Natural killer cell (primary cell): Measurements from ENCODE around the gene SPDYE4. TPM values are rescaled to one million over a fixed set of nuclear protein-coding genes. Genes with fewer than 3 reads are reported as not detected.

ENCODE experiments used
- ATAC-seq, 3 donors: fragments of 150-1000 bp in 2 of 3; fragments of 200-7000 bp in 1 of 3; cut with Tn5 transposase; 1 replicate in 1 of 3; 2 replicates in 2 of 3; pipeline ENCODE4 v1.10.0; 2021; ENCODE audit warnings: mild to moderate bottlenecking in 2 of 3, moderate library complexity in 2 of 3
- DNase-seq, 2 donors: peaks; one replicate each; pipeline versions ENCODE4 v3.0.0 to v3.0.0-alpha.2; 2013 to 2021; ENCODE audit warnings: mixed read lengths in 1 of 2
- H3K27ac ChIP-seq: one replicate; pipeline ENCODE4 v1.5.1; 2013; ENCODE audit warnings: mild to moderate bottlenecking, low read length
- H3K27me3 ChIP-seq: one replicate; pipeline ENCODE4 v1.6.1; 2013; ENCODE audit warnings: low read length; ENCODE audit not compliant: control insufficient read depth, insufficient read depth
- H3K36me3 ChIP-seq: one replicate; pipeline ENCODE4 v1.6.1; 2013; ENCODE audit warnings: low read length; ENCODE audit not compliant: control insufficient read depth, insufficient read depth
- H3K4me1 ChIP-seq: one replicate; pipeline ENCODE4 v1.6.1; 2013; ENCODE audit warnings: low read length; ENCODE audit not compliant: control insufficient read depth, insufficient read depth
- H3K4me3 ChIP-seq: one replicate; pipeline ENCODE4 v1.5.1; 2013; ENCODE audit warnings: low read length
- H3K9me3 ChIP-seq: one replicate; pipeline ENCODE4 v1.6.1; 2013; ENCODE audit warnings: low read length; ENCODE audit not compliant: control insufficient read depth, insufficient read depth
- H3K27ac Mint-ChIP-seq, 2 donors: one replicate each; pipeline ENCODE4 v1.8.0; 2022; ENCODE audit warnings: mild to moderate bottlenecking in 2 of 2, mixed read lengths in 2 of 2, moderate library complexity in 1 of 2
- H3K27me3 Mint-ChIP-seq, 2 donors: one replicate each; pipeline ENCODE4 v1.8.0; 2022; ENCODE audit warnings: low read depth in 2 of 2, mixed read lengths in 2 of 2
- H3K36me3 Mint-ChIP-seq: one replicate; pipeline ENCODE4 v1.8.0; 2022; ENCODE audit warnings: mixed read lengths
- H3K4me1 Mint-ChIP-seq, 2 donors: one replicate each; pipeline ENCODE4 v1.8.0; 2022; ENCODE audit warnings: mixed read lengths in 2 of 2
- H3K4me3 Mint-ChIP-seq: one replicate; pipeline ENCODE4 v1.8.0; 2022; ENCODE audit warnings: mild to moderate bottlenecking, moderate library complexity, mixed read lengths
- H3K9me3 Mint-ChIP-seq, 2 donors: one replicate each; pipeline ENCODE4 v1.8.0; 2022; ENCODE audit warnings: mixed read lengths in 2 of 2
- WGBS: methylation state at CpG from one replicate; pipeline ENCODE4 v1.1.7; 2013; ENCODE audit warnings: missing lambda C conversion rate; ENCODE audit not compliant: insufficient coverage; 5-methylcytosine and 5-hydroxymethylcytosine counted together
- intact Hi-C: fragments of 100-400 bp; cut with micrococcal nuclease; formaldehyde crosslinking; loops from one replicate; pipeline ENCODE4 v1.14.2; 2022
- total RNA-seq, 4 donors: library from RNA; stranded (reverse); fragments of 120-200 nt in 1 of 4; gene quantifications; one replicate each; pipeline versions ENCODE4 v1.2.3 to v1.2.4, GENCODE V29; 2013 to 2022
- TF ChIP-seq, protein P1 (sequence below): fragments of 200-600 bp; IDR thresholded peaks from one replicate; pipeline ENCODE4 v1.8.0; 2022; ENCODE audit warnings: antibody characterized with exemption

The SPDYE4 gene
- total RNA-seq, 3 donors from 2014 or later (not counting 1 experiment from before 2014, with no cell fraction given), result not detected

DNA sequence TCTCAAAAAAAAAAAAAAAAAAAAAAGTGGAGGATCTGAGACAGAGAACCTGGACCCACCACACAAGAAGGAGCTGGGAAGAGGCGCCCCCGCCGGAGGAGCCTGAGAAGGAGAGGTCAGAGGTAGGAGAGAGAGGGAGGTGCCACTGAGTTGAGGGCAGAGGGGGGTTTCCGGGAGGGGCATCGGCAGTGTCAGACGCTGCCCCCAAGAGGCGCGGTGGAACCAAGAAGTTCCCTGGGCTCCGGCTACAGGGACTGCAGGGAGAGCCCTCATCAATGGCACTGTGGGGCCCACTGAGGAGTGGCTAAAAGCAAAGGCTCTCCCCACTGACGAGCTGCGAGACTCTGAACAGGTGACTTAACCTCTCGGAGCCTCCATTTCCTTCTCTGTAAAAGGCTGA lies 17.9 kb downstream of the SPDYE4 start:
- DNase-seq, result peak; percentile 40 to 82
- Mint-ChIP-seq H3K4me3 (peak overlapping the region; percentile 94), H3K9me3 (no peaks in the 10 kb centered on the region), H3K27ac (peak overlapping the region; percentile 81 to 87), H3K4me1 (peaks cover 15 to 27% of the 10 kb centered on the region in 2 donors), H3K27me3 (peaks cover 0 to 12% of the 10 kb centered on the region in 2 donors), H3K36me3 (no peaks in the 10 kb centered on the region)
- intact Hi-C loops, result loop anchor here (10.0 kb wide), 2 partner anchors 156 to 356 kb away; partner anchors contain the start of gene RPL26
- H3K9me3 ChIP-seq, result no peaks in the 10 kb centered on the region
- no peaks in the 10 kb centered on the region for H3K36me3 ChIP-seq
- TF ChIP-seq, protein P1, sequence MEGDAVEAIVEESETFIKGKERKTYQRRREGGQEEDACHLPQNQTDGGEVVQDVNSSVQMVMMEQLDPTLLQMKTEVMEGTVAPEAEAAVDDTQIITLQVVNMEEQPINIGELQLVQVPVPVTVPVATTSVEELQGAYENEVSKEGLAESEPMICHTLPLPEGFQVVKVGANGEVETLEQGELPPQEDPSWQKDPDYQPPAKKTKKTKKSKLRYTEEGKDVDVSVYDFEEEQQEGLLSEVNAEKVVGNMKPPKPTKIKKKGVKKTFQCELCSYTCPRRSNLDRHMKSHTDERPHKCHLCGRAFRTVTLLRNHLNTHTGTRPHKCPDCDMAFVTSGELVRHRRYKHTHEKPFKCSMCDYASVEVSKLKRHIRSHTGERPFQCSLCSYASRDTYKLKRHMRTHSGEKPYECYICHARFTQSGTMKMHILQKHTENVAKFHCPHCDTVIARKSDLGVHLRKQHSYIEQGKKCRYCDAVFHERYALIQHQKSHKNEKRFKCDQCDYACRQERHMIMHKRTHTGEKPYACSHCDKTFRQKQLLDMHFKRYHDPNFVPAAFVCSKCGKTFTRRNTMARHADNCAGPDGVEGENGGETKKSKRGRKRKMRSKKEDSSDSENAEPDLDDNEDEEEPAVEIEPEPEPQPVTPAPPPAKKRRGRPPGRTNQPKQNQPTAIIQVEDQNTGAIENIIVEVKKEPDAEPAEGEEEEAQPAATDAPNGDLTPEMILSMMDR, result no peak
- peak overlapping the region; percentile 35 for H3K4me3 ChIP-seq
- peak; percentile 80 to 85 (median 82) for ATAC-seq
- 11% methylated on average over 12 of the region's 12 CpGs for WGBS
- H3K27ac ChIP-seq, result peak overlapping the region; percentile 51
- peaks cover 26% of the 10 kb centered on the region for H3K4me1 ChIP-seq
- H3K27me3 ChIP-seq, result no peaks in the 10 kb centered on the region

DNA sequence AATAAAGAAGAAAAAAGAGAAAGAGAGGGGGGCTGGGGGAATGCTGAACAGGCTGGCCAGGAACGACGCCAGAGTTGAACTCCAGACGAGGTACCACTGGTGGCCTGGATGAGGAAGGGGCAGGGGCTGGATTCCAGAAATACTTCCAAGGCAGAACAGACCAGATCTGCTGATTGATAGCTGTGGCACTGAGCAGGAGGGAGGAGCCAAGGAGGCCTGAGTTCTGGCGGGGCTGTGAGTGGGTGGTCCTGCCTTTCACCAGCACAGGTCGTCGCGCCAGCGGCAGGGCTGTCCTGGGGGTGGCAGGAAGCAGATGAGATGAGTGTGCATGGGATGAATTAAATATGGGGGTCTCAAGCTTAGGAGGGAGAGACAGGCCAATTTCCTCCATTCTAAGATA lies 19.2 kb downstream of the SPDYE4 start:
- TF ChIP-seq, protein P1, result no peak
- peaks cover 15 to 17% of the 10 kb centered on the region in 2 donors for H3K4me1 Mint-ChIP-seq
- 82% methylated on average over 8 of the region's 8 CpGs for WGBS

DNA sequence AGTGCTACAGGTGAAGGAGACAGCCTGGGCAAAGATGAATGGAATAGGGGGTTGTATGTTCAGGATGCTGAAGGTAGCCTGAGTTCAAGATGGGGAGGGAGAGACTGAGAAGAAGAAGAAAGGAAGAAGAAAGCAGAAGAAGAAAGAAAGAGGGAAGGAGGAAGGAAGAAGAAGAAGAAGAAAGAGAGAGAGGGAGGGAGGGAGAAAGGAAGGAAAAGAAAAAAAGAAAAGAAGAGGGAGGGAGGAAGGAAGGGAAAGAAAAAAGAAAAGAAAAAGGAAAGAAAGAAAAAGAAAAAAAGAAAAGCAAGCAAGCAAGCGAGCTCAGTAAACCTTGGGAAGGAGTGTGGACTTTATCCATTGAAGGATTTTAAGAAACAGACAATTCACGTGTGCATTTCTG lies 21.6 kb downstream of the SPDYE4 start:
- Histone ChIP-seq H3K4me1 (peaks cover 17% of the 10 kb centered on the region), H3K9me3 (no peaks in the 10 kb centered on the region), H3K27me3 (no peaks in the 10 kb centered on the region), H3K4me3 (no peak overlapping the region), H3K36me3 (no peaks in the 10 kb centered on the region), H3K27ac (no peak overlapping the region)
- 86% methylated on average over 2 of the region's 2 CpGs for WGBS
- intact Hi-C loops, result no loop called here
- ATAC-seq (no peak), DNase-seq (no peak)
- no peaks in the 10 kb centered on the region for H3K9me3 Mint-ChIP-seq
- no peak overlapping the region for H3K27ac Mint-ChIP-seq
- no peaks in the 10 kb centered on the region for H3K36me3 Mint-ChIP-seq
- peaks cover 0 to 14% of the 10 kb centered on the region in 2 donors for H3K27me3 Mint-ChIP-seq
- TF ChIP-seq, protein P1, result no peak
- no peak overlapping the region for H3K4me3 Mint-ChIP-seq
- H3K4me1 Mint-ChIP-seq, result peaks cover 15% of the 10 kb centered on the region in 2 donors

More for the DNA sequence above, 19.2 kb downstream of the SPDYE4 start:
- Histone ChIP-seq H3K4me1 (peaks cover 17% of the 10 kb centered on the region), H3K36me3 (no peaks in the 10 kb centered on the region), H3K27ac (no peak overlapping the region), H3K9me3 (no peaks in the 10 kb centered on the region), H3K27me3 (no peaks in the 10 kb centered on the region), H3K4me3 (no peak overlapping the region)
- Mint-ChIP-seq H3K36me3 (no peaks in the 10 kb centered on the region), H3K27ac (peak overlapping the region in 1 of 2 donors; percentile 87), H3K4me3 (peak overlapping the region; percentile 55), H3K27me3 (peaks cover 0 to 14% of the 10 kb centered on the region in 2 donors), H3K9me3 (no peaks in the 10 kb centered on the region)
- no peak for DNase-seq
- intact Hi-C loops, result no loop called here
- ATAC-seq, result no peak

DNA sequence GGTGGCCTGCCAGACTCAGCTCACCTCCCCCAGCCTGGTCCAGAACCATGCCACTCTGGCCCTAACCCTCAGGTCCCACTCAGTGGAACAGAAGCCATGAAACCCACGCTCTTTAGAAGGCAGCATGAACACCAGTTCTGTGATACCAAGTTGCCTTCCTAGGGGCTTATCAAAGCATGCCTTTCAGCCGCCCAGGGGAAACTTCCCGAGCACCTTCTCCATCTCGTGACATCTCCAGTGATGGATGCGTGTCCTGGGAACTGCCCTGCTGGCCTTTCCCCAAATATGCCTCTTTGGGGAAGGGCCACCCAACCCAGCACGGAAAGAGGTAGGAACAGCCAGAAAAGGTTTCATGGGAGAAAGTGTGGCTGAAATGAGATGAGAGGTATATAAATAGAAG lies 22.0 kb downstream of the SPDYE4 start:
- Mint-ChIP-seq H3K9me3 (no peaks in the 10 kb centered on the region), H3K36me3 (no peaks in the 10 kb centered on the region), H3K27ac (no peak overlapping the region), H3K4me3 (no peak overlapping the region), H3K27me3 (peaks cover 0 to 14% of the 10 kb centered on the region in 2 donors), H3K4me1 (peaks cover 15% of the 10 kb centered on the region in 2 donors)
- H3K27ac ChIP-seq, result no peak overlapping the region
- TF ChIP-seq, protein P1, result no peak
- ATAC-seq, result no peak
- 81% methylated on average over 6 of the region's 6 CpGs for WGBS
- no peaks in the 10 kb centered on the region for H3K27me3 ChIP-seq
- H3K4me3 ChIP-seq, result no peak overlapping the region
- no peaks in the 10 kb centered on the region for H3K36me3 ChIP-seq
- H3K4me1 ChIP-seq, result peaks cover 17% of the 10 kb centered on the region
- DNase-seq, result no peak
- intact Hi-C loops, result no loop called here
- H3K9me3 ChIP-seq, result no peaks in the 10 kb centered on the region
